HG03175 (cell line): ENCODE results near the gene TSPAN18.

Experiments
- ATAC-seq: cut with Tn5 transposase; IDR thresholded peaks from one replicate; pipeline ENCODE4 v1.9.1; 2021; ENCODE audit warnings: mild to moderate bottlenecking, moderate library complexity; ENCODE audit not compliant: unreplicated experiment

TSPAN18 gene

DNA sequence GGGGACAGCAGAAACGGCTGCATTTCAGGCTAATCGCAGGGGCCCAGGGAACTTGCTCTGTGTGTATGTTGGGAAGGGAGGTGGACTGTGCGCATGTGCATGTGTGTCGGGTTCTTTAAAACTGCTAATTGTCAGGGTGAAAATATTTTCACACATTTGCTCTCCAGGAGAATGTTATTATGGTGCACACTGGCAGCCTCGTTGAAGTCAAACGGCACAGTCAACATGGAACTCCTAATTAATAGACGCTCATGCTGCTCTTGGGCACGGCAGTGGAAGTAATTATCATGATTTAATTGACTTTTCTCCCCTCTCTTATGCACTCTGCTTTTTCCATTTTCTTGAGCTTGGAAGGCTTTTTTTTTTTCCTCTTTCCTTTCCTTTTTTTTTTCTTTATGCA is 92.6 kb downstream of the TSPAN18 start:
- ATAC-seq, result no peak

DNA sequence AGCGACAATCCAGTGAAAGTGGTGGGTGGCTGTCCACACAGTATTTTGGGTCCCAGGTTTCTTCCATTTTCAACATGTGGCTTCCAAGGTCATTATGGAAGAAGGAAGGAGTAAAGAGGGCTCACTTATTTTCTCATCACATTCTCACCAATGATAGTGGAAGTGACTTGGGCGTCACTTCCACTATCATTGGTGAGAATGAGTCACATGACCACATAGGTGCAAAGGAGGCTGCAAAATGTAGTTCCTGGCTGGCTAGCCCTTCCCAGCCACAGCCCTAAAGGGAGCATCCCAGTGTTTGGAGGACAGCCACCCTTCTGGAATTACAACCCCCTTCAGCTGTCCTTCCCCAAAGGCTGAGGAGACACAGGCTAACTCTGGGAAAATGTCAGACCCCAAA is 95.6 kb downstream of the TSPAN18 start:
- ATAC-seq, result no peak

DNA sequence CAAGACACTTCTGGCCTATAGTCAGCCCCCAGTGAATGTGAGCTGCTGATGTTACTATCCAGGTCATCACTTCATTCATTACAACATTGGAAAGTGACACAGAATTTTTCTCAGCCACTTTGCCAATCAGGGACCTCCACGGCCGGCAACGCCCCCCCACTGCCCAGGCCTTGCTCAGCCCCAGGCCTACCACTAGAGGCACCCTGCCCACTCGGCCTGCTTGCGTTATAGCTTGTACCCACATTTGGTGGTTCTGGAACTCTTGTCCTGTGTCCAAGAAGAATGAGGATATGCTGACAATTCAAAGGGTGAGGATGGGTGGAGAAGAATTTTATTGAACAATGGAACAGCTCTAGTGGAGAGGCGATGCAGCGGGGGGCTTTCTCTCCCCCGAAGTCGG is 96.2 kb downstream of the TSPAN18 start:
- ATAC-seq, result no peak

DNA sequence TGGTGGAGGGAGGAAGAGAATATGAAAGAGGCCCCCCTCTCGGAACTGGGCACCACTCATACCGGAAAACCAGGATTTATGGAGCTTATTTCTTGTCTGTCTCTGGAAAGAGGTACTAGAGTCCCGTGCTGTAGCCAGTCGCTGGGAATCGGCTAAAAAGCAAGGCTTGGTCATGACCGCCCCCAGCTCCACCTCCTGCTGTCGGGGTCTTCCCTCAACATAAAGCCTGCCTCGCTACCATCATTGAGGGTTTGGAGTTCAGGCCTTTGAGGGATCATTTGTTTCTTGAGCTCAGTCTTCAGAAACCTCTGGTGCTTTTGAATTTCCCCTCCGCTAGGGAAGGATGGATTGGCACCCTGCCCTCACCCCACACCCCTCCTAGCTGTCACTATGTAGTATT is 97.1 kb downstream of the TSPAN18 start:
- no peak for ATAC-seq

DNA sequence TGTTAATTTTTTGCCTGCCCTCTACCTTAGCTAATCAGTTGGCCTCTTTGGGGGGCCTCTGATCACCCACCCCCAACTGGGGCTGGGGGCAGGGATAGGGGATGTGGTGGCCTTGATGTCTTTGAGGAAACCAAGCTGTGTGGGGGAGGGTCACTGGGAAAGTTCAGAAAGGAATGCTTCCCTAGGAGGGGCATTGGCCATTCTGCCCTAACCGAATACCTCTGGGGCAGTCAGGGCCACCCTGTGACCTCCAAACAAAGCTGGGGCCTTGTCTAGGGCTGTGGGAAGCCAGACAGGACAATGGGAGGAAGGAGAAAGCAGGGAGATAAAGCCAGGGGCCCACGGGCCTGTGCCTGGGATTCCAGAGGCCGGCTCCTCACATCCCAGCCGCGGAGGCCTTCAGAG is 97.5 kb downstream of the TSPAN18 start:
- no peak for ATAC-seq

- no peak for ATAC-seq
Measured at GRCh38 chr11:44825058-44825785, 98.5 kb downstream of the TSPAN18 start.

DNA sequence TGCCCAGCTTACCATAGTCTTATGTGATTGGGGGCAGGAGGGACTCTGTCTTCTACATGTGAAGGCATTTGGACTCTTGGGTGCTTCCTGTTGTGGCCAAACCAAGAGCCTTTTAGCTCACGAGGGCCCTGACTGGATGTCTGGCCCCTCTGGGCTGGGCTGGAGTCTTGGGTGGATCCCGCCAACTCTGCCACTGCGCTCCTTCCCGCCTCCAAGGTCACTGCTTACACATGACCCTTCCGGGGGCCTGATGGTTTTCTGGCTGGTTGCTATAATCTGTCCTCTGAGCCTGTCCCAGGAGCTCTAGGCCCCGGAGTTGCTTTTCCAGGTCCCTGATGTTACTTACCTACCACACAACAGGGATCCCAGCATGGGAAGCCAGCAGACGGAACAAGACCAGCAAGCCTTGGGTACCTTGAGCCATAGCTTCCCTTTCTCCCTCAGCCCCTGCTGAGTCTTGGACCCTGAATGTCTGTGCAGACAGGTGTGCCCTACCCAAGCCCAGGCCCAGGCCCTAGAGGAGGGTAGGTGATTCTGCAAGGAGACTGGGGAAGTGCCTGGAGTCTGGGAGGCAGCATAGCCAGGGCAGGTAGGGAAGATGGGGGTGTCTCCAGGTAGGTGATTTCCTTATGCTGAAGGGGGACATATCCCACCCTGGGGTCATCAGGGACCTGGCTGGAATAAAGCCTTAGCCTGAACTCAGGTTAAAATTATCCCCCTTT is 100.3 kb downstream of the TSPAN18 start:
- no peak for ATAC-seq

DNA sequence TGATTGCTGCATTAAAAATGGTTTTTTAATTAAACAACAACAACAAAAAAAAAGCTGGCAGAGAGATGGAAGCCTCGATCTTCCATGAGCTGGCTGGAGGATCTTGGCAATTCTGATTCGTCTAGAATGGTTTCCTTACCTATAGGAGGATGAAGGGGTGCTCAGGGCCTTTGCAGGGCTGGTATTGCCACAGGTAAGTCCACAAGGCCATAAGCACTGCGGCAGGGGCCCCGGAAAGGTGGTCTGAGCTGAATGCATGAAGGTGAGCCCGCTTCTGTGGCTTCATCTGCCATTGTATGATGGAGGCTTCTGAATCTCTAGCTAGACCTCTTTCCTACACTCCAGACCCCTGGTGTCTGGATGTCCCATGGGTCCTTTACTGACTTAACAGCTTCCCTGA is 101.5 kb downstream of the TSPAN18 start:
- no peak for ATAC-seq

- ATAC-seq, result no peak
Measured at GRCh38 chr11:44829838-44830237, 103.1 kb downstream of the TSPAN18 start.

DNA sequence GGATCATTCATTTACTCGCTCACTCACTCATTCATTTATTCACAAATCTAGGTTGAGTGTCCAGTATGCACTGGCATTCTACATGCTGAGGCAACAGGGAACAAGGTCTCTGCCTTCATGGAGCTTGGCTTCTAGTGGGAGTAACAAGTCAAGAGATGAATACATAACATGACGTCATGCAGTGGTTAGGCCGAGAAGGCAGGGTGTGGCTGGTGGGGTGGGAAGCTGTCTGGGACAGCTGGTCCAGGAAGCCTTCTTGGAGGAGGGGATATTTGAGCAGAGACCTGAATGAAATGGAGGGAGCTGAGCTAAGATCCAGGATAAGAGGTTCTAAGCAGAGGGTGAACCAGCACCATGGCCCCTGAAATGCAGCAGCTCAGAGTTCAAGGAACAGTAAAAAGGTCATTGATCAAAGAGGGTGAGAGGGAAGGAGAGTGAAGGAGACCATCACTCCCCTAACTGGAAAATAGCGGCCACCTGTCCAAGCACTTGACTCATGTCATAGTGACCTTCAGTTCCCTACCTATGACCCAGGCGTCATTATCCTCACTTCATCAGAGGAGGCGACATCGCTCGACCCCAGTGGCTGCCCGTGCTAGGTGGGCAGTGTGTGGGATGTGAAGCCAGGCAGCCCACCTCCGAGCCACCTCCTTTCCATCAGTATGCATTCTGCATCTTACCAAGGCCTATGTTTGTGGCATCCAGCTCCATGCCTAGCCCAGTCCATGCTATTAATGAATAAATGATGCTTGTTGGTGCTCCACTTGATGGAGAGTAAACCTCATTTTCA is 105.0 kb downstream of the TSPAN18 start:
- ATAC-seq, result no peak

GRCh38 chr11:44832452-44832851 is 105.7 kb downstream of the TSPAN18 start:
- no peak for ATAC-seq

- ATAC-seq, result no peak
Measured at GRCh38 chr11:44833221-44833876, 106.6 kb downstream of the TSPAN18 start.

GRCh38 chr11:44833877-44834452 is 107.2 kb downstream of the TSPAN18 start:
- no peak for ATAC-seq

- no peak for ATAC-seq
Measured at GRCh38 chr11:44834846-44835245, 108.1 kb downstream of the TSPAN18 start.

DNA sequence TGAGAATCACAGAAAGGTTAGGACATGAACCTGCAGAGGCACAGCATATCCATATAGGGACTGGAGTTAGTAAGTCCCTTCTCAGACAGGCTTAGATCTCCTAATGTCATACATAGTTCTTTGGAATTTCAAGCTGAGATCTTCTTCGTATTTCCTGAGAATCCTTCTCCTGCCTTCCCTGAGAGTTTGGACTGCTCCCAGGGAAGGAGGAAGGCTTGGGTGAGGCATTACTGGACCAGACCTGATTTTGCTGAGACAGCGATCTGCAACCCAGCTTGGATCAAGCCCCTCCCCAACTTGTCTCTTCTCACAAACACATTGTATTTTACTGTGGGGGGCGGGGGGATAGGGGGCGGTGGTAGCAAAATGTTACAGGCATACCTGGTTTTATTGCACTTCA is 108.5 kb downstream of the TSPAN18 start:
- no peak for ATAC-seq

- ATAC-seq, result no peak
Measured at GRCh38 chr11:44835938-44836337, 109.2 kb downstream of the TSPAN18 start.

GRCh38 chr11:44837661-44838060 is 110.9 kb downstream of the TSPAN18 start:
- ATAC-seq, result no peak

DNA sequence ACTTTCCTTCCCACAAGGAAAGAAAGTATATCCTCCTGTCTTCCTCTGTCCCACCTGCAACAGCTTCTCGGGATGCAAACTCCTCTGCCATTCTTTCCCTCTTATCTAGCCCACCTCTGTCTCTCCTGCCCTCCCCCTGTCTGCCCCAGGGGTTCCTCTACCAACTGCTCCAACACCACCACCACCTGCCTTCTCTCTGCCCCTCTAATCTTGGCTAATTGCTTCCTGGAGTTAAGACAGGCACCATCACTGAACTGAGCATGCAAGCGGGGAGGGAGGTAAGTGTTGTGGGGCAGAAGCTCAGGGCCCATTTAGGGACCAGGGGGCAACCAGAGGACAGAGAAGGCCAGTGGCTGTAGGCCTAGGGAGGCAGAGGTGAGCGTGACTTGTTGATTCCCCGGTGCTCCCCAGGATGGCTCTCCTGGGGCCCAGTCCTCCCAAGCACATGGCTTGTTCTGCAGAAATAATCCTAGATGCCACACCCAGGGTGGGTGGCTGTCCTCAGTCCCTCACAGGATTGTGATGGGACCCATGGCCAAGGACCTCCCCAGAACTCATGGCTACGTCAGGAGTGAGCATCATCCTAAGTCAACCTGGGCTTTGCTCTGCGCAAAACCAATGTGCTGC is 112.8 kb downstream of the TSPAN18 start:
- ATAC-seq, result no peak

DNA sequence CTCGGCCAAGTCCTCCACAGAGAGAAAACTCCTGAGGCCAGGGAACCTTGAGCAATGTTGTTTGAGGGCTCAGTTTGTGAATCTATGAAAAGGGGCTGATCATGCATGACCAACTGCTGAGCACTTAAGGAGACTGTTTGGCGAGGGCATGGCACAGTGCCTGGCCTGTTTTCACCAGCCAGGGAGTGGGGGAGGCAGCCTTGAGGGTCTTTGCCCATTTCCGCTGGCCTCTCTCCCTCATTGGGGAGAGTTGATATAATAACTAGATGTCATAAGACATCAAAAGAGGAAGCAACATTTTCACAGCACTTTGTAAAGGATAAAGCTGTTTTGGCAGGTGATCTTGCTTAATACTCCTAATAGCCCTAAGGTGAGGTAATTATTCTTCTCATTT is 113.3 kb downstream of the TSPAN18 start:
- ATAC-seq, result no peak

GRCh38 chr11:44840521-44841251 is 113.9 kb downstream of the TSPAN18 start:
- no peak for ATAC-seq
